ENCODE results near the gene NOP53.

DNA sequence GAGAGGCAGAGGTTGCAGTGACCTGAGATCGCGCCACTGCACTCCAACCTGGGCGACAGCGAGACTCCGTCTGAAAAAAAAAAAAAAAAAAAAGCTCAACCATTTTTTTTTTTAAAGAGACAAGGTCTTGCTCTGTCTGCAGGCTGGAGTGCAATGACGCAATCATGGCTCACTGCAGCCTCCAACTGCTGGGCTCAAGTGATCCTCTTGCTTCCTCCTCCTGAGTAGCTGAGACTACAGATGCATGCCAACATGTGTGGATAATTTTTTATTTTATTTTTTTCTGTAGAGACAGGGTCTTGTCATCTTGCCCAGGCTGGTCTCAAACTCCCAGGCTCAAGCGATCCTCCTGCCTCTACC lies 21.8 kb upstream of the NOP53 start:
- TF ChIP-seq EP300 (IDR thresholded peaks at IDR 0.05): no peak
- TF ChIP-seq, protein P1, sequence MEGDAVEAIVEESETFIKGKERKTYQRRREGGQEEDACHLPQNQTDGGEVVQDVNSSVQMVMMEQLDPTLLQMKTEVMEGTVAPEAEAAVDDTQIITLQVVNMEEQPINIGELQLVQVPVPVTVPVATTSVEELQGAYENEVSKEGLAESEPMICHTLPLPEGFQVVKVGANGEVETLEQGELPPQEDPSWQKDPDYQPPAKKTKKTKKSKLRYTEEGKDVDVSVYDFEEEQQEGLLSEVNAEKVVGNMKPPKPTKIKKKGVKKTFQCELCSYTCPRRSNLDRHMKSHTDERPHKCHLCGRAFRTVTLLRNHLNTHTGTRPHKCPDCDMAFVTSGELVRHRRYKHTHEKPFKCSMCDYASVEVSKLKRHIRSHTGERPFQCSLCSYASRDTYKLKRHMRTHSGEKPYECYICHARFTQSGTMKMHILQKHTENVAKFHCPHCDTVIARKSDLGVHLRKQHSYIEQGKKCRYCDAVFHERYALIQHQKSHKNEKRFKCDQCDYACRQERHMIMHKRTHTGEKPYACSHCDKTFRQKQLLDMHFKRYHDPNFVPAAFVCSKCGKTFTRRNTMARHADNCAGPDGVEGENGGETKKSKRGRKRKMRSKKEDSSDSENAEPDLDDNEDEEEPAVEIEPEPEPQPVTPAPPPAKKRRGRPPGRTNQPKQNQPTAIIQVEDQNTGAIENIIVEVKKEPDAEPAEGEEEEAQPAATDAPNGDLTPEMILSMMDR (IDR thresholded peaks at IDR 0.05): no peak
- no peak for TF ChIP-seq POLR2A (IDR thresholded peaks at IDR 0.05)
